GM08714 (cell line): Measurements from ENCODE around the gene AKNAD1.
"Not testable (repeated sequence)": the region's sequence is repeated elsewhere in the genome, so short reads cannot be mapped to it uniquely, and the experiment has no call there.

Experiments
- H3K4me3 ChIP-seq: fragments of 200-500 bp; sonication (Bioruptor generic); 2 replicates; pipeline ENCODE4 v1.5.1; 2014; ENCODE audit warnings: mild to moderate bottlenecking, low read length, inconsistent platforms
- ZNF274 ChIP-seq: IDR thresholded peaks from 2 replicates; pipeline ENCODE4 v1.6.1; 2012; ENCODE audit warnings: mild to moderate bottlenecking, low read depth, low read length

The AKNAD1 gene

DNA sequence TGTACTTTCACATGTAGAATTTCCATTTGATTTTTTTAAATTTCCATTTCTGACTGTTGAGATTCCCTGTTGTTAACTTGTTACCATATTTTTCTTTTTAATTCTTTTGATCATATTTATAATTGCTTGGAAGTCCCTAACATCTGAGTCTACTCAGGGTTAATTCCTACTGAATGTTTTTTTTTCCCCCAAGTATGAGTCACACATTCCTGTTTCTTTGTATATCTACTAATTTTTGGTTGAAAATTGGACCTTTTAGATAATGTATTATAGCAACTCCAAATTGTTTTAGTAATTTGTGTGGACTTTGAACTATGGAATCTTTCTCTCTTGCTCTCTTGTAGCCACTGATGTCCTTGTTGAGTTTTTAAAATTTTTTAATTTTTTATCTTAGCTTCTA is 55.8 kb downstream of the AKNAD1 start:
- no peak overlapping the region for H3K4me3 ChIP-seq
- TF ChIP-seq ZNF274 = no peak

GRCh38 chr1:108799001-108799400 is 57.9 kb downstream of the AKNAD1 start:
- TF ChIP-seq ZNF274 = no peak
- H3K4me3 ChIP-seq = no peak overlapping the region

GRCh38 chr1:108792420-108792819 is 64.5 kb downstream of the AKNAD1 start:
- no peak overlapping the region for H3K4me3 ChIP-seq
- TF ChIP-seq ZNF274 = no peak

- TF ChIP-seq ZNF274 = no peak
- no peak overlapping the region for H3K4me3 ChIP-seq
Measured at GRCh38 chr1:108791790-108792189, 65.1 kb downstream of the AKNAD1 start.

DNA sequence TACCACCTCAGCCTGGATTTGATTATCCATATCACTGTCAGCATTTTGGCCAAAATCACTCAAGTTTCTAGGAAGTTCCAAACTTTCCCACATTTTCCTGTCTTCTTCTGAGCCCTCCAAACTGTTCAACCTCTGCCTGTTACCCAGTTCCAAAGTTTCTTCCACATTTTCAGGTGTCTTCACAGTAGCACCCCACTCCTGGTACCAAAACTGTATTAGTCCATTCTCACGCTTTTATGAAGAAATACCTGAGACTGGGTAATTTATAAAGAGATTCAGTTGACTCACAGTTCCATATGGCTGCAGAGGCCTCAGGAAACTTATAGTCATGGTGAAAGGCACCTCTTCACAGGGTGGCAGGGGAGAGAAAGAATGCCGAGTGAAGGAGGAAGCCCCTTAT is 71.0 kb downstream of the AKNAD1 start:
- H3K4me3 ChIP-seq = no peak overlapping the region
- TF ChIP-seq ZNF274 = no peak

DNA sequence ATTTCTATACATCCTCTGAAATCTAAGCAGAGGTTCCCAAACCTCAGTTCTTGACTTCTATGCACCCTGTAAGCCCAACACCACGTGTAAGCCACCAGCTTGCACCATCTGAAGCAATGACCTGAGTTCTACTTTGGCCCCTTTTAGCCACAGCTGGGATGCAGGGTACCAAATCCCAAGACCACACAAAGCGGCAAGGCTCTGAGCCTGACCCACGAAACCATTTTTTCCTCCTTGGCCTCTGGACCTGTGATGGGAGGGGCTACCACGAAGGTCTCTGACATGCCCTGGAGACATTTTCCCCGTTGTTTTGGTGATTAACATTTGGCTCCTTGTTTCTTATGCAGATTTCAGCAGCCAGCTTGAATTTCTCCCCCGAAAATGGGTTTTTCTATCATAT is 71.6 kb downstream of the AKNAD1 start:
- H3K4me3 ChIP-seq = no peak overlapping the region
- no peak for TF ChIP-seq ZNF274

DNA sequence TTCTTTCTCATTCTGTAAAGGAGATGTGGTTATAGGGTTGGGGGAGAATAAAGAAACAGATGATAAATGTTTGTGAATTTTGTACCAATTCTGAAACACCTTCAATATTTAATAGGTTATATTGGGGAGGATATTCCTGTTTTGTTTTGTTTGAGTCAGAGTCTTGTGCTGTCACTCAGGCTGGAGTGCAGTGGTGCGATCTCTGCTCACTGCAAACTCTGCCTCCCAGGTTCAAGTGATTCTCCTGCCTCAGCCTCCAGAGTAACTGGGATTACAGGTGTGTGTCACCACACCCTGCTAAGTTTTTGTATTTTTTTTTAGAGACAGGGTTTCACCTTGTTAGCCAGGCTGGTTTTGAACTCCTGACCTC is 75.3 kb downstream of the AKNAD1 start:
- H3K4me3 ChIP-seq = not testable (repeated sequence)

DNA sequence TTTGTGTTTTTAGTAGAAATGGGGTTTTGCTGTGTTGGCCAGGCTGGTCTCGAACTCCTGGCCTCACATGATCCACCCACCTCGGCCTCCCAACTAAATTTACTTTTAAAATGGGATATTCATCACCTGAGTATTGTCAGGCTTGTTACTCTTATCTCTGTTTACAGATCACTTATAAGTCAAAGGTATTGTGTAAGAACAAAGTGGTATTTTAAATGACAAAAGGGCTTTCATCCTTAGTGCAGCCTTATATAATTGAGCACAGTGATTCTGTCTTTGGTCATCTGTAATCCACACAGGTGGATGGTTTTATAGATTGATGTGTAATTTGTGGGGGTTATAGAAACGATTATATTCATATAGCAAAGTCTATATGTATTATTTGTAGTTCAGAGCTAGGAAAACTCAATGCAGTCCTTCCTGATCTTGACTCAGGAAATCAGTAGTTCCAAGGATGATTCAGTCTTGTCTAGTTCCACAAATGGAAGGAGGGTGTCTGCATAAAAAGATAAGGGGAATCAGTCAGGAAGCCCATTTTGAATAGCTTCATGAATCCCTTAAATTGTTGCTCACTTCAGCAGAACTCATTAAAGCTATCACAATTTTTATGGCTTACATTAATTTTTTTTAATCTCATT is 75.8 kb downstream of the AKNAD1 start:
- H3K4me3 ChIP-seq = no peak overlapping the region
- no peak for TF ChIP-seq ZNF274

- no peak for TF ChIP-seq ZNF274
- no peak overlapping the region for H3K4me3 ChIP-seq
Measured at GRCh38 chr1:108779455-108779854, 77.4 kb downstream of the AKNAD1 start.

GRCh38 chr1:108777839-108778238 is 79.1 kb downstream of the AKNAD1 start:
- no peak overlapping the region for H3K4me3 ChIP-seq
- no peak for TF ChIP-seq ZNF274

GRCh38 chr1:108767708-108768107 is 89.2 kb downstream of the AKNAD1 start:
- H3K4me3 ChIP-seq = no peak overlapping the region
- TF ChIP-seq ZNF274 = no peak

GRCh38 chr1:108767115-108767514 is 89.8 kb downstream of the AKNAD1 start:
- H3K4me3 ChIP-seq = no peak overlapping the region
- no peak for TF ChIP-seq ZNF274
